Stomach (tissue), 9 donors: ENCODE measurements around the gene SPPL2C. TPM values are rescaled to one million over a fixed set of nuclear protein-coding genes. Genes with fewer than 3 reads are reported as not detected.
A peak's percentile ranks its signal among the peaks of the same experiment; 100 is the strongest.
"Not testable (repeated sequence)": the region's sequence is repeated elsewhere in the genome, so short reads cannot be mapped to it uniquely, and the experiment has no call there.

ENCODE experiments used
- DNase-seq, 2 donors: peaks; one replicate each; pipeline versions ENCODE4 v3.0.0 to v3.0.0-alpha.2; 2013 to 2019
- H3K27ac ChIP-seq, 5 donors: fragments of 200-600 bp in 4 of 5; sonication (generic) in 4 of 5; one replicate each; pipeline ENCODE4 v1.5.1; 2013 to 2019; ENCODE audit warnings: mild to moderate bottlenecking in 1 of 5, moderate library complexity in 1 of 5
- H3K27me3 ChIP-seq, 3 donors: fragments of 200-600 bp; sonication (generic); one replicate each; pipeline ENCODE4 v1.5.1; 2017 to 2019; ENCODE audit warnings: mixed run types in 1 of 3
- H3K36me3 ChIP-seq, 4 donors: fragments of 200-600 bp; sonication (generic); 1 replicate in 3 of 4; 2 replicates in 1 of 4; pipeline ENCODE4 v1.5.1; 2016 to 2019
- H3K4me1 ChIP-seq, 4 donors: fragments of 200-600 bp; sonication (generic); one replicate each; pipeline ENCODE4 v1.5.1; 2016 to 2019
- H3K4me3 ChIP-seq, 4 donors: fragments of 200-600 bp; sonication (generic) in 3 of 4; one replicate each; pipeline ENCODE4 v1.5.1; 2016 to 2019; ENCODE audit warnings: mild to moderate bottlenecking in 1 of 4
- H3K9me3 ChIP-seq, 4 donors: fragments of 200-600 bp; sonication (generic); one replicate each; pipeline ENCODE4 v1.5.1; 2016 to 2019
- EP300 ChIP-seq: sonication (generic); formaldehyde crosslinking; IDR thresholded peaks from one replicate; pipeline ENCODE4 v1.6.1; 2017; ENCODE audit warnings: antibody characterized with exemption
- POLR2A ChIP-seq, 4 donors: fragments of 450-650 bp; IDR thresholded peaks; one replicate each; pipeline ENCODE4 v1.6.1; 2016; ENCODE audit warnings: antibody characterized with exemption in 4 of 4, control low read depth in 2 of 4, mild to moderate bottlenecking in 1 of 4, moderate library complexity in 1 of 4
- POLR2AphosphoS5 ChIP-seq, 3 donors: sonication (generic); formaldehyde crosslinking; IDR thresholded peaks; one replicate each; pipeline ENCODE4 v1.6.1; 2016; ENCODE audit warnings: antibody characterized with exemption in 3 of 3
- WGBS, 5 donors: extraction: QIAGEN DNeasy Blood & Tissue Kit in 3 of 5; methylation state at CpG; one replicate each; pipeline versions ENCODE4 v1.1.5 to v1.1.7; 2013 to 2018; 5-methylcytosine and 5-hydroxymethylcytosine counted together
- intact Hi-C: fragments of 100-400 bp; cut with DNase I; formaldehyde crosslinking; loops from one replicate; pipeline ENCODE4 v1.15.1; 2023; ENCODE audit warnings: low total_unique reads
- polyA plus RNA-seq, 3 donors: library from polyadenylated mRNA; stranded (reverse); fragments of 200-250 nt; gene quantifications; one replicate each; pipeline ENCODE4 v1.2.3, GENCODE V29; 2013
- total RNA-seq, 5 donors: library from RNA; depleted of rRNA; stranded (reverse); fragments of >200 nt; gene quantifications; one replicate each; pipeline versions ENCODE4 v1.1.0 to v1.2.3, GENCODE V29; 2014 to 2016
- TF ChIP-seq, protein P1 (sequence below), 7 experiments: fragments of 450-650 bp in 4 of 7; fragments of 200-600 bp in 3 of 7; sonication (generic) in 3 of 7; IDR thresholded peaks; one replicate each; pipeline ENCODE4 v1.5.1; 2016 to 2019; ENCODE audit warnings: antibody characterized with exemption in 7 of 7, control low read depth in 2 of 7, mild to moderate bottlenecking in 1 of 7
- donor health status: healthy with polysubstance abuse.
- donor health status: Bipolar disorder and iron deficiency.
- donor health status: healthy.

The SPPL2C gene
- total and polyA plus RNA-seq, 8 donors, result not detected

DNA sequence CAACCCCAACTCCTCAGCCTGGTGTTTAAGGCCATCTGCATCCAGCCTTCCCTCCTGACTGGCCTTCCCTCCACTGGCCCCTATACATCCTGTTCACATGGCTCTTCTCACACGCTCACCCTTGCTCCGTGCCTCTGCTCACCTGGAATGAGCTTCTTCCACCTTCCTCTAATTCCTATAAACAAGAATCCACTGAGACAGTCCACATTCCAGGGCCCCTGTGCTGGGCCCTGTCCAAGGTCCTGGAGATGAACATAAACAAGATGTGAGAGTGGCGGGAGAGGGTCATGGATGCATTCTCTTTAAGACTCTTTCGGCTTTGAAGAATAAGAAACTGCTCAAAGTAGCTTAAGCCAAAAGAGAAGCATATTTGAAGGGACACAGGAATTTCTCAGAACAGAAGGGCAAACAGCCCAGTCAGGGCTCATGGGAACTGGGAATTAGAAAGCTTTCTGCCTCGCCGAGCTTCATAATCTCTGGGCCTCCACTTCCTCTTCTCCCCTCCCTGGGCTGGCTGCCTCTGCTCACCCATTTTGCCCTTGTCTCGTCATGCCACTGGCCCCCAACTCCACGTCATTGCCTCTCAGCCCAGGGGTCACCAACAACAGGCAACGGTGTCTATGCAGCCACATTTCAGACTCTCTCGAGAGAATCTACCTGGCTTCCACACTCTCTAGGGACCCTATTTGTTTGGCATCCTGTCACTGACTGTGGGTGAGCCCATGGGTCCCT is 13.5 kb downstream of the SPPL2C start:
- 33 to 42% (median 39%) methylated on average over 10 of the region's 10 CpGs for WGBS, 5 donors
- Histone ChIP-seq H3K4me1 (no peaks in the 10 kb centered on the region), H3K4me3 (no peak overlapping the region), H3K9me3 (no peaks in the 10 kb centered on the region), H3K36me3 (no peaks in the 10 kb centered on the region), H3K27ac (no peak overlapping the region), H3K27me3 (peaks cover 0 to 62% (median 6%) of the 10 kb centered on the region in 3 donors)
- DNase-seq, result peak in 1 of 2 donors; percentile 68
- intact Hi-C loops, result no loop called here
- no peak for TF ChIP-seq POLR2AphosphoS5 (IDR thresholded peaks at IDR 0.05)
- TF ChIP-seq EP300, result no peak
- TF ChIP-seq POLR2A (IDR thresholded peaks at IDR 0.05), result no peak
- TF ChIP-seq, protein P1, sequence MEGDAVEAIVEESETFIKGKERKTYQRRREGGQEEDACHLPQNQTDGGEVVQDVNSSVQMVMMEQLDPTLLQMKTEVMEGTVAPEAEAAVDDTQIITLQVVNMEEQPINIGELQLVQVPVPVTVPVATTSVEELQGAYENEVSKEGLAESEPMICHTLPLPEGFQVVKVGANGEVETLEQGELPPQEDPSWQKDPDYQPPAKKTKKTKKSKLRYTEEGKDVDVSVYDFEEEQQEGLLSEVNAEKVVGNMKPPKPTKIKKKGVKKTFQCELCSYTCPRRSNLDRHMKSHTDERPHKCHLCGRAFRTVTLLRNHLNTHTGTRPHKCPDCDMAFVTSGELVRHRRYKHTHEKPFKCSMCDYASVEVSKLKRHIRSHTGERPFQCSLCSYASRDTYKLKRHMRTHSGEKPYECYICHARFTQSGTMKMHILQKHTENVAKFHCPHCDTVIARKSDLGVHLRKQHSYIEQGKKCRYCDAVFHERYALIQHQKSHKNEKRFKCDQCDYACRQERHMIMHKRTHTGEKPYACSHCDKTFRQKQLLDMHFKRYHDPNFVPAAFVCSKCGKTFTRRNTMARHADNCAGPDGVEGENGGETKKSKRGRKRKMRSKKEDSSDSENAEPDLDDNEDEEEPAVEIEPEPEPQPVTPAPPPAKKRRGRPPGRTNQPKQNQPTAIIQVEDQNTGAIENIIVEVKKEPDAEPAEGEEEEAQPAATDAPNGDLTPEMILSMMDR (IDR thresholded peaks at IDR 0.05), result no peak

DNA sequence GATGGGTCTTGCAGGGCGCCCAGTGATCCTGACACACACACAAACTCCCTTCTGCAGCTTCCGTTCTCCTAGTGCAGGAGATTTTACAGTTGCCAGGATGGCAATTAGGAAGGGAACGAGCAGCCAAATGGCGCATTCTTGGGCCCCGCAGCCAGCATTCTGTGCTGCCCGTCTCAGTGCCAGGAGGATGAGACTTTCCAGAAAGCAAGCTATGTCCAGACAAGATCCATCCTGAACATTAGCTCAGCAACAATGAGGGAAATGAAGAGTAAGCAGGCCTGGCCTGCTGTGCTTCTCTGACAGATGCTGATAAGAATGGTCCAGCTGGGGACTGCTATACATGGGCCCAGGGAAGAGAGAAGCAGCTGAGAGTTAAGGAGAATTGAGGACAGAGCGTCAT is 16.5 kb downstream of the SPPL2C start:
- Histone ChIP-seq H3K27me3 (peaks cover 0 to 72% (median 15%) of the 10 kb centered on the region in 3 donors), H3K4me3 (no peak overlapping the region), H3K36me3 (no peaks in the 10 kb centered on the region), H3K4me1 (no peaks in the 10 kb centered on the region), H3K27ac (no peak overlapping the region), H3K9me3 (no peaks in the 10 kb centered on the region)
- no peak for TF ChIP-seq EP300
- no peak for TF ChIP-seq POLR2A (IDR thresholded peaks at IDR 0.05)
- TF ChIP-seq, protein P1 (IDR thresholded peaks at IDR 0.05), result no peak
- no peak for TF ChIP-seq POLR2AphosphoS5 (IDR thresholded peaks at IDR 0.05)
- DNase-seq, result no peak
- intact Hi-C loops, result no loop called here
- 75 to 81% (median 80%) methylated on average over 3 to 7 of the region's 7 CpGs for WGBS, 5 donors

DNA sequence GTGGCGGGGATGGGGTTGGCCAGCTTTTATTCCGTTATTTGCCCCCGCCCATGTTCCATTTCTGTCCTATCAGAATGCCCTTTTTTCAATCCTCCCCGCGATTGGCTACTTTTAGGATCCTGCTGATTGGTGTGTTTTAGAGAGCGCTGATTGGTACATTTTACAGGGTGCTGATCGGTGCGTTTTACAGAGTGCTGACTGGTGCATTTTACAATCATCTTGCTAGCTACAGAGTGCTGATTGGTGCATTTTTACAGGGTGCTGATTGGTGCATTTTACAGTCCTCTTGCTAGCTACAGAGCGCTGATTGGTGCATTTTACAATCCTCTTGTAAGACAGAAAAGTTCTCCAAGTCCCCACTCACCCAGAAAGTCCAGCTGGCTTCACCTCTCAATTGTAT is 17.4 kb downstream of the SPPL2C start:
- H3K9me3 ChIP-seq, H3K27ac ChIP-seq, H3K4me1 ChIP-seq, H3K4me3 ChIP-seq, H3K36me3 ChIP-seq, DNase-seq, intact Hi-C loops: not testable (repeated sequence)
- peaks cover 0 to 72% (median 15%) of the 10 kb centered on the region in 3 donors for H3K27me3 ChIP-seq
- WGBS, 5 donors, result 81 to 93% (median 83%) methylated on average over 9 of the region's 9 CpGs

DNA sequence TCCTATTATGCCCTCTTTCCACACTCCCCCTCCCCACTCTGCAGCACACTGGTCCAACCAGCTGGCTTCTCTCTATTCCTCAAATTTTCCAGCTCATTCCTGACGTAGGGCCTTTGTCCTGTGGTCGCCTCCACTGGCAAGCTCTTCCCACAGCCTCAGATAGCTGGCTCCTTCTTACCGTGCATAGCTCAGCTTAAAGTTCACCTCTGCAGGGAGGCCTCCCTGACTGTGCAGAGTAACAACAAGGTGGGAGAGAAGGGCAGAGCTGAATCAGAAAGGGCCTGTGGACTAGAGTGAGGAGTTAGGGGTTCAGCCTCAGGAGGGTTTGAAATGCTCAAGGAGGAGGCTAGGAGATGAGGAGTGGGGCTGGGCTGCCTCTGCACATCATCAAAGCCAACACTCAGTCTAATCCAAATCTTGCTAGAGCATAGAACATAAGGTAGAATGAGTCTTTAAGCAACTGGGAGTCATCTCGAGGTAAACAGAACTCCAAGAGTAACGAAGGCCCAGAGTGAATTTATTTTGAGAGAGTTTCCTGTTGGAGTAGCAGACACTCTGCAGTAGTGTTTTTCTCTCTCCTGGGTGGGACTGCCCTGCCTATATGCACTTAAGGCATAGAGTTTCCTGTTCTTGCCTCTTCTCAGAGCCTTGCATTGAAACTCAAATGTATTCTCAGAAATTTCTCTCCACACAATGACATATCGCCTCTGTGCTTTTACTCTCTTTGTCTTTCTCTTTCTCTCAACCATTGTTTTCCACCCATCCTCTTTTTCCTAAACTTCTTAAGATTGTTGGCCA is 19.4 kb downstream of the SPPL2C start:
- peaks cover 0 to 60% (median 15%) of the 10 kb centered on the region in 3 donors for H3K27me3 ChIP-seq
- H3K27ac ChIP-seq, result no peak overlapping the region
- TF ChIP-seq EP300 (no peak), POLR2AphosphoS5 (IDR thresholded peaks at IDR 0.05) (no peak), POLR2A (IDR thresholded peaks at IDR 0.05) (no peak)
- TF ChIP-seq, protein P1 (IDR thresholded peaks at IDR 0.05), result no peak
- H3K9me3 ChIP-seq, result no peaks in the 10 kb centered on the region
- no peaks in the 10 kb centered on the region for H3K36me3 ChIP-seq
- WGBS, 5 donors, result 40 to 50% (median 46%) methylated on average over 6 of the region's 6 CpGs
- DNase-seq, result no peak
- no peaks in the 10 kb centered on the region for H3K4me1 ChIP-seq
- intact Hi-C loops, result no loop called here
- H3K4me3 ChIP-seq, result no peak overlapping the region
